K562 (cell line): Measurements from ENCODE around the gene ISCA1. TPM values are rescaled to one million over a fixed set of nuclear protein-coding genes. Genes with fewer than 3 reads are reported as not detected.

Source experiments
- BDP1 ChIP-seq: IDR thresholded peaks from 3 replicates; pipeline ENCODE4 v1.6.1; 2011; ENCODE audit not compliant: insufficient read length, insufficient read depth
- COPS2 ChIP-seq: fragments of 450-650 bp; conservative IDR thresholded peaks from 2 replicates; pipeline ENCODE4 v1.6.1; 2016; ENCODE audit warnings: mild to moderate bottlenecking, moderate library complexity
- ETV5 ChIP-seq: sonication (generic); formaldehyde crosslinking; IDR thresholded peaks from 2 replicates; pipeline ENCODE4 v1.4.0; 2020; ENCODE audit warnings: low read depth, mild to moderate bottlenecking, missing genetic modification reagents
- KHSRP ChIP-seq: fragments of 450-650 bp; IDR thresholded peaks from 2 replicates; pipeline ENCODE4 v1.6.1; 2017
- NFRKB ChIP-seq: fragments of 450-650 bp; IDR thresholded peaks from 2 replicates; pipeline ENCODE4 v1.6.1; 2016; ENCODE audit warnings: low read depth
- NR2C1 ChIP-seq, 2 experiments: fragments of 450-650 bp; IDR thresholded peaks; 2 replicates each; pipeline ENCODE4 v1.6.1; 2017; ENCODE audit warnings: mild to moderate bottlenecking in 2 of 2, antibody characterized with exemption in 1 of 2, inconsistent platforms in 1 of 2, missing compliant biosample characterization in 1 of 2, missing genetic modification characterization in 1 of 2
- POLR2AphosphoS2 ChIP-seq: IDR thresholded peaks from 2 replicates; pipeline ENCODE4 v1.6.1; 2012; ENCODE audit warnings: low read length, improper control_type of control experiment
- POU5F1 ChIP-seq: fragments of 150-350 bp; IDR thresholded peaks from 2 replicates; pipeline ENCODE4 v1.6.1; 2014; ENCODE audit warnings: borderline replicate concordance, low read length, low read depth, mild to moderate bottlenecking; ENCODE audit not compliant: partially characterized antibody
- RFX7 ChIP-seq: fragments of 250-450 bp; sonication (Bioruptor Pico); IDR thresholded peaks from 2 replicates; pipeline ENCODE4 v1.5.1; 2021; ENCODE audit warnings: mild to moderate bottlenecking
- SMARCA4 ChIP-seq: fragments of 450-650 bp; IDR thresholded peaks from 2 replicates; pipeline ENCODE4 v1.6.1; 2016
- SRSF3 ChIP-seq: fragments of 200-400 bp; formaldehyde crosslinking; IDR thresholded peaks from 2 replicates; pipeline ENCODE4 v1.6.1; 2016; ENCODE audit warnings: mild to moderate bottlenecking, low read length, moderate library complexity; ENCODE audit not compliant: insufficient read depth
- TRIM24 ChIP-seq, 2 experiments: fragments of 450-650 bp; IDR thresholded peaks; 2 replicates each; pipeline ENCODE4 v1.6.1; 2016
- ZNF445 ChIP-seq: fragments of 250-450 bp; sonication (Bioruptor Pico); IDR thresholded peaks from 2 replicates; pipeline ENCODE4 v1.4.0; 2020; ENCODE audit warnings: low read depth, mild to moderate bottlenecking, moderate library complexity
- polyA plus RNA-seq, 8 experiments: library from polyadenylated mRNA; depleted of rRNA in 4 of 8; stranded (reverse) in 5 of 8; unstranded in 3 of 8; fragments of >200 nt; fragmentation: Nextera tagmentation in 2 of 8; fragmentation: Illumina TruSeq in 1 of 8; extraction: Ambion mirVana in 2 of 8; extraction: Trizol in 1 of 8; gene quantifications; 2 replicates each; pipeline versions ENCODE4 v1.2.1 to v1.2.3, GENCODE V29; 2011 to 2014; ENCODE audit warnings: inconsistent platforms in 1 of 8, missing spikeins in 1 of 8
- total RNA-seq, 7 experiments: library from RNA; depleted of rRNA in 6 of 7; stranded (reverse); fragments of >200 nt in 6 of 7; fragmentation: Illumina TruSeq in 2 of 7; extraction: Trizol in 2 of 7; gene quantifications; 2 replicates each; pipeline versions ENCODE4 v1.2.1 to v1.2.3, GENCODE V29; 2011 to 2021; ENCODE audit warnings: low replicate concordance in 1 of 7
- TF ChIP-seq, protein P1 (sequence below): sonication (generic); formaldehyde crosslinking; IDR thresholded peaks from 2 replicates; pipeline ENCODE4 v1.8.1; 2023; ENCODE audit warnings: mild to moderate bottlenecking, missing genetic modification reagents
- TF ChIP-seq, protein P2 (sequence below): sonication (generic); formaldehyde crosslinking; IDR thresholded peaks from 2 replicates; pipeline ENCODE4 v1.8.0; 2022; ENCODE audit warnings: mild to moderate bottlenecking, missing genetic modification reagents, borderline replicate concordance
- TF ChIP-seq, protein P3 (sequence below): fragments of 250-450 bp; sonication (Bioruptor Pico); IDR thresholded peaks from 2 replicates; pipeline ENCODE4 v1.8.0; 2022; ENCODE audit warnings: inconsistent platforms
- TF ChIP-seq, protein P4 (sequence below): sonication (generic); formaldehyde crosslinking; IDR thresholded peaks from 2 replicates; pipeline ENCODE4 v1.8.0; 2022; ENCODE audit warnings: mild to moderate bottlenecking, missing genetic modification reagents

The ISCA1 gene
- total and polyA plus RNA-seq, 9 of the 15 experiments (the other 6 are each of a cell fraction or from before 2014, with no cell fraction given) = 6.5 to 27.1 (median 20.0) TPM

DNA sequence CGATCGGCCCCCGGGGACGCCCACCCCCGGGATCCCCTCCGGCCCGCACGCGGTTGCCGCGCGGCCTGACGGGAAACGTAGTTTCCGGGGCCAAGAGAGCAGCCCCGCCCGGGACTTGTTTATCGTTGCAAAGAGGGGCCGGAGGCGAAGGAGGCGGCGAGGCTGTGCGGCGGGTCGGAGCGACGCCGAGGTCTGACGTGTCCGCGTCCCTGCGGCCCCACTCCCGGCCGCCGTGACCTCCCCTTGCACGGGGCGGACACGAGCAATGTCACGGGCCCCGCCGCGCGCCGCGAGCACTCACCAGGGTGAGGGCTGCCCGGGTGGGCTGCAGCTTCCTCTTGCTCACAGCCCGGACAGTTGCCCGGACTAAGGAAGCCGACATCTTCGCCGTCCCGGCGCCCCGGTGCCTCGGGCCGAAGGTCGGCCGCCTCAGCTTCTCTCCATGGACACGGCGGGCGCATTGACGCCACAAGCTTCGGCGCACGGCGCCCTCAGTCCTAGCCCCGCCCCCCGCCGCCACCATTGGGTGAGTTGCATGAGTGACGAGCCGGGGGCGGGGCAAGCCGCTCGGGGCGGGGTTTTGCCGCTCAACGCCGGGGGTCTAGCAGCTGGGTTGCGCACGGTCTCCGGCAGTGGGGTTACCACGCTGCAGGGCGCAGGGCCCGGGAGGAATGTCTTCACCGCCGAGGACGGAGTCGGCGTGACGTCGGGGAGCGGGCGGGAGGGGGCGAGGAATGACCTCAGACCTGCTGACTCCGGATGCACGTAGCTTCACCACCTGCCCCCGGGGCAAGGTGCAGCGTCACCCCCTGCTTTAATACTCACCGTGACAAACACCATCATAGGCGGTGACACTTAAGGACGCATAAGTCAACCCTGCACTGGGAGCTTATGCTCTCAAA, at the start of gene ISCA1 (continued):
- TF ChIP-seq, protein P1, sequence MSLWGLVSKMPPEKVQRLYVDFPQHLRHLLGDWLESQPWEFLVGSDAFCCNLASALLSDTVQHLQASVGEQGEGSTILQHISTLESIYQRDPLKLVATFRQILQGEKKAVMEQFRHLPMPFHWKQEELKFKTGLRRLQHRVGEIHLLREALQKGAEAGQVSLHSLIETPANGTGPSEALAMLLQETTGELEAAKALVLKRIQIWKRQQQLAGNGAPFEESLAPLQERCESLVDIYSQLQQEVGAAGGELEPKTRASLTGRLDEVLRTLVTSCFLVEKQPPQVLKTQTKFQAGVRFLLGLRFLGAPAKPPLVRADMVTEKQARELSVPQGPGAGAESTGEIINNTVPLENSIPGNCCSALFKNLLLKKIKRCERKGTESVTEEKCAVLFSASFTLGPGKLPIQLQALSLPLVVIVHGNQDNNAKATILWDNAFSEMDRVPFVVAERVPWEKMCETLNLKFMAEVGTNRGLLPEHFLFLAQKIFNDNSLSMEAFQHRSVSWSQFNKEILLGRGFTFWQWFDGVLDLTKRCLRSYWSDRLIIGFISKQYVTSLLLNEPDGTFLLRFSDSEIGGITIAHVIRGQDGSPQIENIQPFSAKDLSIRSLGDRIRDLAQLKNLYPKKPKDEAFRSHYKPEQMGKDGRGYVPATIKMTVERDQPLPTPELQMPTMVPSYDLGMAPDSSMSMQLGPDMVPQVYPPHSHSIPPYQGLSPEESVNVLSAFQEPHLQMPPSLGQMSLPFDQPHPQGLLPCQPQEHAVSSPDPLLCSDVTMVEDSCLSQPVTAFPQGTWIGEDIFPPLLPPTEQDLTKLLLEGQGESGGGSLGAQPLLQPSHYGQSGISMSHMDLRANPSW (CRISPR knock-in tag) = no peak
- TF ChIP-seq SMARCA4 = no peak
- TF ChIP-seq BDP1 = no peak
- TF ChIP-seq, protein P2, sequence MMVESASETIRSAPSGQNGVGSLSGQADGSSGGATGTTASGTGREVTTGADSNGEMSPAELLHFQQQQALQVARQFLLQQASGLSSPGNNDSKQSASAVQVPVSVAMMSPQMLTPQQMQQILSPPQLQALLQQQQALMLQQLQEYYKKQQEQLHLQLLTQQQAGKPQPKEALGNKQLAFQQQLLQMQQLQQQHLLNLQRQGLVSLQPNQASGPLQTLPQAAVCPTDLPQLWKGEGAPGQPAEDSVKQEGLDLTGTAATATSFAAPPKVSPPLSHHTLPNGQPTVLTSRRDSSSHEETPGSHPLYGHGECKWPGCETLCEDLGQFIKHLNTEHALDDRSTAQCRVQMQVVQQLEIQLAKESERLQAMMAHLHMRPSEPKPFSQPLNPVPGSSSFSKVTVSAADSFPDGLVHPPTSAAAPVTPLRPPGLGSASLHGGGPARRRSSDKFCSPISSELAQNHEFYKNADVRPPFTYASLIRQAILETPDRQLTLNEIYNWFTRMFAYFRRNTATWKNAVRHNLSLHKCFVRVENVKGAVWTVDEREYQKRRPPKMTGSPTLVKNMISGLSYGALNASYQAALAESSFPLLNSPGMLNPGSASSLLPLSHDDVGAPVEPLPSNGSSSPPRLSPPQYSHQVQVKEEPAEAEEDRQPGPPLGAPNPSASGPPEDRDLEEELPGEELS (CRISPR knock-in tag) = no peak; the same call in 1 of the 2 replicates
- TF ChIP-seq POU5F1 = no peak
- no peak for TF ChIP-seq ZNF445 (CRISPR knock-in tag)
- no peak for TF ChIP-seq POLR2AphosphoS2
- no peak for TF ChIP-seq RFX7 (CRISPR knock-in tag)
- TF ChIP-seq KHSRP = no peak
- no peak for TF ChIP-seq NFRKB
- TF ChIP-seq, protein P3, sequence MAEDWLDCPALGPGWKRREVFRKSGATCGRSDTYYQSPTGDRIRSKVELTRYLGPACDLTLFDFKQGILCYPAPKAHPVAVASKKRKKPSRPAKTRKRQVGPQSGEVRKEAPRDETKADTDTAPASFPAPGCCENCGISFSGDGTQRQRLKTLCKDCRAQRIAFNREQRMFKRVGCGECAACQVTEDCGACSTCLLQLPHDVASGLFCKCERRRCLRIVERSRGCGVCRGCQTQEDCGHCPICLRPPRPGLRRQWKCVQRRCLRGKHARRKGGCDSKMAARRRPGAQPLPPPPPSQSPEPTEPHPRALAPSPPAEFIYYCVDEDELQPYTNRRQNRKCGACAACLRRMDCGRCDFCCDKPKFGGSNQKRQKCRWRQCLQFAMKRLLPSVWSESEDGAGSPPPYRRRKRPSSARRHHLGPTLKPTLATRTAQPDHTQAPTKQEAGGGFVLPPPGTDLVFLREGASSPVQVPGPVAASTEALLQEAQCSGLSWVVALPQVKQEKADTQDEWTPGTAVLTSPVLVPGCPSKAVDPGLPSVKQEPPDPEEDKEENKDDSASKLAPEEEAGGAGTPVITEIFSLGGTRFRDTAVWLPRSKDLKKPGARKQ (CRISPR knock-in tag) = no peak
- TF ChIP-seq COPS2 = no peak
- no peak for TF ChIP-seq NR2C1 (IDR thresholded peaks at IDR 0.05)
- TF ChIP-seq NR2C1 (tag; IDR thresholded peaks at IDR 0.05) = peak; percentile 63
- TF ChIP-seq SRSF3 = no peak
- TF ChIP-seq TRIM24 (IDR thresholded peaks at IDR 0.05) = no peak
- TF ChIP-seq, protein P4, sequence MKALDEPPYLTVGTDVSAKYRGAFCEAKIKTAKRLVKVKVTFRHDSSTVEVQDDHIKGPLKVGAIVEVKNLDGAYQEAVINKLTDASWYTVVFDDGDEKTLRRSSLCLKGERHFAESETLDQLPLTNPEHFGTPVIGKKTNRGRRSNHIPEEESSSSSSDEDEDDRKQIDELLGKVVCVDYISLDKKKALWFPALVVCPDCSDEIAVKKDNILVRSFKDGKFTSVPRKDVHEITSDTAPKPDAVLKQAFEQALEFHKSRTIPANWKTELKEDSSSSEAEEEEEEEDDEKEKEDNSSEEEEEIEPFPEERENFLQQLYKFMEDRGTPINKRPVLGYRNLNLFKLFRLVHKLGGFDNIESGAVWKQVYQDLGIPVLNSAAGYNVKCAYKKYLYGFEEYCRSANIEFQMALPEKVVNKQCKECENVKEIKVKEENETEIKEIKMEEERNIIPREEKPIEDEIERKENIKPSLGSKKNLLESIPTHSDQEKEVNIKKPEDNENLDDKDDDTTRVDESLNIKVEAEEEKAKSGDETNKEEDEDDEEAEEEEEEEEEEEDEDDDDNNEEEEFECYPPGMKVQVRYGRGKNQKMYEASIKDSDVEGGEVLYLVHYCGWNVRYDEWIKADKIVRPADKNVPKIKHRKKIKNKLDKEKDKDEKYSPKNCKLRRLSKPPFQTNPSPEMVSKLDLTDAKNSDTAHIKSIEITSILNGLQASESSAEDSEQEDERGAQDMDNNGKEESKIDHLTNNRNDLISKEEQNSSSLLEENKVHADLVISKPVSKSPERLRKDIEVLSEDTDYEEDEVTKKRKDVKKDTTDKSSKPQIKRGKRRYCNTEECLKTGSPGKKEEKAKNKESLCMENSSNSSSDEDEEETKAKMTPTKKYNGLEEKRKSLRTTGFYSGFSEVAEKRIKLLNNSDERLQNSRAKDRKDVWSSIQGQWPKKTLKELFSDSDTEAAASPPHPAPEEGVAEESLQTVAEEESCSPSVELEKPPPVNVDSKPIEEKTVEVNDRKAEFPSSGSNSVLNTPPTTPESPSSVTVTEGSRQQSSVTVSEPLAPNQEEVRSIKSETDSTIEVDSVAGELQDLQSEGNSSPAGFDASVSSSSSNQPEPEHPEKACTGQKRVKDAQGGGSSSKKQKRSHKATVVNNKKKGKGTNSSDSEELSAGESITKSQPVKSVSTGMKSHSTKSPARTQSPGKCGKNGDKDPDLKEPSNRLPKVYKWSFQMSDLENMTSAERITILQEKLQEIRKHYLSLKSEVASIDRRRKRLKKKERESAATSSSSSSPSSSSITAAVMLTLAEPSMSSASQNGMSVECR (CRISPR knock-in tag) = 0 out of 2 replicates have a peak, but pooled peaks have one; percentile 34
- TF ChIP-seq ETV5 (CRISPR knock-in tag) = no peak; the same call in 1 of the 2 replicates
